Fibroblast of skin of scalp (primary cell): ENCODE data around the gene HBD.

Experiments
- DNase-seq: peaks from one replicate; pipeline ENCODE4 v3.0.0-alpha.2; 2013

The HBD gene

DNA sequence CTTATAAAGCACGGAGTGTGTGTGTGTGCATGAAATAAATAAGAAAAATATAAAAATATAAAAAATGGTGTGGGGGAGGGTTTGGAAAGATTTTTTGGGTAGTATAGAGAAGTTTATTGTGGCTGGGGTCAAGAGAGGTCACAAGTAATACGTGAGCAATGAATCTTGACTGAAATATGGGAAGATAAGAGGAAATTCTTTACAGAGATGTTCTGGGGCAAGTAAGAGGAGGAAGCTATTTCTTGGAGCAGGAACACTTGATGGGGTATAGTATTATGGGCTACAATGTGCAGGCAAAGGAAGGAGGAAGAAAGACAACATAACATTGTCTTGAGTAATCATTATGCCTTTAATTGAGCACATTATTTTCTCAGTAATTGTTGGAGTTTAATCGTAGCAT is 2.1 kb downstream of the HBD start:
- DNase-seq = no peak

DNA sequence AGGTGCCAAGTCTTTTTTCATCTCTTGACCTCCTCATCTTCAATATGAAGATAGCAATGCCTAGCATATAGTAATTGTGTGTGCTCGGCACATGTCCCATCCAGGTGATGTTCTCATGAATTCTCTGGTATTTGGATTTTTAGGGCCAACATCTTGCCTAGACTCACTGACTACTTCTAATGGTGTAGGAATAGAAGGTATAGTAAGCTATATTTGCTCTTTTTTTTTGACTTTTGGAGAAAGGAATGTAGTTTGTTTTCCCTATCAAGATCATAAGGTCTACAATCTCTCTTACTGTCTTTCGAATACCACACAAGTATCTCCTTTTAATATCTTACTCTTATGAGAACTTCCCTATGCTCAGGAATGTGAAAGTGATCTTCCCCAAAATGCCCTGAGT is 3.2 kb downstream of the HBD start:
- no peak for DNase-seq

DNA sequence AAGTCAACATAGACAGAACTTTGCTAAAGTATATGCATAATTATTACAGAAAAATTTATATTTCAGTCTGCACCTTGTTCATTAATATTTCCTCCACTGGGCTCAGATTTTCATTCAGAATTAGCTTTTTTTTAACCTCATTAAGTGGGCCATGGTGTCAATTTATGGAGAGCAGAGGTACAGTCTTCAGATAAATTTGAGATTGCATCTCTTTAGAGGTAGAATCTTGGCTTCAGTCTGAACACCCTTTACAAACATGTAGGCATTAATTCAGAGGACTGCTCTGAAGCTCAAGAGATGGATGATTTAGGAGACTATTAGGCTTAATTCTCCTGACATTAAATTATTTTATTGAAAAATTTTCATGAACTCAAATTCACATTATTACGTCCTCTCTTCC is 4.0 kb downstream of the HBD start:
- DNase-seq = no peak

DNA sequence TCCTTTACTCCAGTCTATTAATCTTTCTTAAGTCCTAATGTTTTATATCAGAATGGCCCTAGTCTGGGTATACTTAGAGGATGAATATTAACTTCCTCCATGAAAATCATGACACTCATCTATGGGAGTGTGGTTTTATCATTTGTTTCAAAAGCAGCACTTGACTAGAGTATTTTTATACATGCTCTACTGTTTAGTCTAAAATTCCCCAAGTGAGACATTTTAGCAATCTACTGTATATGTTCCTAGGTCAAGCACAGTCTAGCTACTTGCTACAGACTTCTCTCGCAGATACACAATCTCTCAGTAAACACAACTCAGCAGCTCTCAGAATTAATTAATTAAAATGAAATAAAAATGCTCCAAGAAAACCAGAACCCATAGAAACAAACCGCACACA is 4.5 kb downstream of the HBD start:
- no peak for DNase-seq

DNA sequence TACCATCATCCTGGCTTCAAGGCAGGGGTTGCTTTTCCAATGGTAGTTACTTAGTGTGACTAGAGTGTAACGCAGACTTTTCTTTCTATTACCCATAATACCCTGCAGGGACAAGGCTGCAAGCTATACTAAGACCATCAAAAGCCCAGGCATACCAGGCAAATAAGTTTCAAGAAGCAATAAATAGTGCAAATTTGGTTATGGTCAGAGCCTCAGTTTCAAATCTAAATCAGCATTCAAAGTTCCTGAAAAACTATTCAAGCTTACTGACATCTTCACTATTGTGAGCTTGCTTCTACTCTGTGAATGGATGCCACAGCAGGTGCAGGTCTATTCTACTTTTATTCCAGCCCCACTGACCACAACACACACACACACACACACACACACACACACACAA is 4.9 kb downstream of the HBD start:
- DNase-seq = no peak

DNA sequence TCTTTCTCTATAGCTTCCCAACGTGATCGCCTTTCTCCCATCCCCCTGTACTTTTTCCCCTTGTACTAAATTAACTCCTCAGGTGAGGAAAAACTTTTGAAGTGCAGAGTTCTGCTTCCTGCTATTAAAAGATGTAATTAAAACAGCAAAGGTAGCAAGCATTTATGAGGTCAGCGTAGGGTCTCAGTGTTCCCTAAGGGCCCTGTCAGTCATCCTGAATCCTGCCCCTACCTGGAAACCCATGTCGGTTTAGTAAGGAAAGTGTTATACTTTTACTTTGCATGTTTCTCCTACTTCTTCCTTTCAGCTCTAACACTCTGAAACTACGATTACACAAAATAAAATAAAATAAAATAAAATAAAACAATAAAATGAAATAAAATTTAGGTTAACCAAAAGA is 6.2 kb downstream of the HBD start:
- no peak for DNase-seq

DNA sequence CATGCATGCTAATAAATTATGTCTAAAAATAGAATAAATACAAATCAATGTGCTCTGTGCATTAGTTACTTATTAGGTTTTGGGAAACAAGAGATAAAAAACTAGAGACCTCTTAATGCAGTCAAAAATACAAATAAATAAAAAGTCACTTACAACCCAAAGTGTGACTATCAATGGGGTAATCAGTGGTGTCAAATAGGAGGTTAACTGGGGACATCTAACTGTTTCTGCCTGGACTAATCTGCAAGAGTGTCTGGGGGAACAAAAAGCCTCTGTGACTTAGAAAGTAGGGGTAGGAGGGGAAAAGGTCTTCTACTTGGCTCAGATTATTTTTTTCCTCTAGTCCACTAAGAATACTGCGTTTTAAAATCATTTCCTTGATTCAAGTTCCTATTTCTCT is 6.6 kb downstream of the HBD start:
- DNase-seq = no peak

DNA sequence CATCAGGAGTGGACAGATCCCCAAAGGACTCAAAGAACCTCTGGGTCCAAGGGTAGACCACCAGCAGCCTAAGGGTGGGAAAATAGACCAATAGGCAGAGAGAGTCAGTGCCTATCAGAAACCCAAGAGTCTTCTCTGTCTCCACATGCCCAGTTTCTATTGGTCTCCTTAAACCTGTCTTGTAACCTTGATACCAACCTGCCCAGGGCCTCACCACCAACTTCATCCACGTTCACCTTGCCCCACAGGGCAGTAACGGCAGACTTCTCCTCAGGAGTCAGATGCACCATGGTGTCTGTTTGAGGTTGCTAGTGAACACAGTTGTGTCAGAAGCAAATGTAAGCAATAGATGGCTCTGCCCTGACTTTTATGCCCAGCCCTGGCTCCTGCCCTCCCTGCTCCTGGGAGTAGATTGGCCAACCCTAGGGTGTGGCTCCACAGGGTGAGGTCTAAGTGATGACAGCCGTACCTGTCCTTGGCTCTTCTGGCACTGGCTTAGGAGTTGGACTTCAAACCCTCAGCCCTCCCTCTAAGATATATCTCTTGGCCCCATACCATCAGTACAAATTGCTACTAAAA is 7.5 kb downstream of the HBD start, which contains the start of gene HBB:
Gene HBB, minus strand, starts transcription at position 340 of the 579 bp plus-strand sequence. Its CDS starts 50 bp downstream, at position 290.
- DNase-seq = no peak

DNA sequence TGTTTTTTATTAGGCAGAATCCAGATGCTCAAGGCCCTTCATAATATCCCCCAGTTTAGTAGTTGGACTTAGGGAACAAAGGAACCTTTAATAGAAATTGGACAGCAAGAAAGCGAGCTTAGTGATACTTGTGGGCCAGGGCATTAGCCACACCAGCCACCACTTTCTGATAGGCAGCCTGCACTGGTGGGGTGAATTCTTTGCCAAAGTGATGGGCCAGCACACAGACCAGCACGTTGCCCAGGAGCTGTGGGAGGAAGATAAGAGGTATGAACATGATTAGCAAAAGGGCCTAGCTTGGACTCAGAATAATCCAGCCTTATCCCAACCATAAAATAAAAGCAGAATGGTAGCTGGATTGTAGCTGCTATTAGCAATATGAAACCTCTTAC is 8.8 kb downstream of the HBD start:
- no peak for DNase-seq

DNA sequence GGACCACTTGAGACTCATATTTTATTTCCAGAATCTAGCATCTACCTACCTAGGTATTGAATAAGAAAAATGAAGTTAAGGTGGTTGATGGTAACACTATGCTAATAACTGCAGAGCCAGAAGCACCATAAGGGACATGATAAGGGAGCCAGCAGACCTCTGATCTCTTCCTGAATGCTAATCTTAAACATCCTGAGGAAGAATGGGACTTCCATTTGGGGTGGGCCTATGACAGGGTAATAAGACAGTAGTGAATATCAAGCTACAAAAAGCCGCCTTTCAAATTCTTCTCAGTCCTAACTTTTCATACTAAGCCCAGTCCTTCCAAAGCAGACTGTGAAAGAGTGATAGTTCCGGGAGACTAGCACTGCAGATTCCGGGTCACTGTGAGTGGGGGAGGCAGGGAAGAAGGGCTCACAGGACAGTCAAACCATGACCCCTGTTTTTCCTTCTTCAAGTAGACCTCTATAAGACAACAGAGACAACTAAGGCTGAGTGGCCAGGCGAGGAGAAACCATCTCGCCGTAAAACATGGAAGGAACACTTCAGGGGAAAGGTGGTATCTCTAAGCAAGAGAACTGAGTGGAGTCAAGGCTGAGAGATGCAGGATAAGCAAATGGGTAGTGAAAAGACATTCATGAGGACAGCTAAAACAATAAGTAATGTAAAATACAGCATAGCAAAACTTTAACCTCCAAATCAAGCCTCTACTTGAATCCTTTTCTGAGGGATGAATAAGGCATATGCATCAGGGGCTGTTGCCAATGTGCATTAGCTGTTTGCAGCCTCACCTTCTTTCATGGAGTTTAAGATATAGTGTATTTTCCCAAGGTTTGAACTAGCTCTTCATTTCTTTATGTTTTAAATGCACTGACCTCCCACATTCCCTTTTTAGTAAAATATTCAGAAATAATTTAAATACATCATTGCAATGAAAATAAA is 9.5 kb downstream of the HBD start:
- DNase-seq = no peak

DNA sequence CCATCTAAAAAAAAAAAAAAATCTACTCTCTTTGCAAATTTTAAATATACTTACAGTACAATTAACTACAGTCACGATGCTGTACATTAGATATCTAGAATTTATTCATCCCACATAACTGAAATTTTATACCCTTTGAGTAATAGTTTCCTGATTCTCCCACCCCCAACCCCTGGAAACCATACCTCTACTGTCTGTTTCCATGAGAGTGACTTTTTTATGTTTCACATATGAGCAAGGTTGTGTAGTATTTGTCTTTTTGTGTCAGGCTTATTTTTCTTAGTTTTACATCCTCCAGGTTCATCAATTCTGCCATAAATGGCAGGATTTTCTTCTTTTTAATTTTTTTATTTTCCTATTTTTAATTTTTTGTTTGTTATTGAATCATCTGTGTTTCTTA is 10.6 kb downstream of the HBD start:
- no peak for DNase-seq

DNA sequence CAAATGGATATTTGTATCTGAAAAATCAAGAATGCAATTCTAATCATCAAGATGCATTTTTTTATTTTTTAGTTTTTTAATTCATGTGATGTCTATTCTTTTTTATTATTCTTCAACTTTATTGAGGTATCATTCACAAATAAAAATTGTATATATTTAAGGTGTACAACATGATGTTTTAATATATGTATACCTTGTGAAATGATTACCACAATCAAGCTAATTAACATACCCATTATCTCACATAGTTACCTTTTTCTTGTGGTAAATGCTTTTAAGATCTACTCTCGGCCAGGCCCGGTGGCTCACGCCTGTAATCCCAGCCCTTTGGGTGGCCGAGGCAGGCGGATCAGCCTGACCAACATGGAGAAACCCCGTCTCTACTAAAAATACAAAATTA is 11.1 kb downstream of the HBD start:
- DNase-seq = no peak

DNA sequence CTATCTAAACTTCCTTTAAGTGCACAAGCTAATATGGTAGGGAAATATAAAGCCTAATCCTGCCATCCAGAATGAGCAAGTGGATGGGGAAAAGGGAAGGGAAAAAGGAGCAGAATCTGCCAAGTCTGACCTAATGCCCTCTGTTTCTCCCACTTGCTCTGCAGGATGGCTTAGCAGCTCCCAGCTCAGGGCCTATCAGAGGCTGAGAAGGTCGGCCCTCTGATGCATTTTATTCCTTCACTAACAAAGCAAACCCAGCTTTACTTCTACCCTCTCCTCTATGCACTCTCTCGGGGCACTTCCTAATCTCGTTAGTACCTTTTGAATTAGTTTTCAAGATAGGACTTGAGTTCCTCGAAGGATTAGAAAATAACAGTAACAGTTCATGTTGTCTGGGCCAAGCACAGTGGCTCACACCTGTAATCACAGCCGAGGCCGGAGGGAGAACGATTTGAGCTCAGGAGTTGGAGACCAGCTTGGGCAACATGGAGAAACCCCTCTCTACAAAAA is 23.9 kb downstream of the HBD start:
- no peak for DNase-seq

DNA sequence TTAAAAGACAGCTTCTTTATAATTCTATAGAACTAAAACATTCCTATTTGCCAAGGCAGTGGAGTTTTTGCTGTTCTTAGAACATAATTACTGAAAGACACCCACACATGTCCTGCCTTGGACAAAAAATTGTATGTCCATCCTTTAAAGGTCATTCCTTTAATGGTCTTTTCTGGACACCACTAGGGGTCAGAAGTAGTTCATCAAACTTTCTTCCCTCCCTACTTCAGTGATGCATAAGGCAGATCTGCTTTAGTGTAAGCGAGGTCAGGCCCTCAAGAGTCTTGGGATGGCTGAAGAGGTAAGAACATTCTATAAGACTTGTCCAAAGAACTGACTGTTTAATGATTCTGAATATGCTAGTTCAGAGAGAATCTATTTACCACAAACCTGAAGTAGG is 29.5 kb downstream of the HBD start:
- peak; percentile 45 for DNase-seq

DNA sequence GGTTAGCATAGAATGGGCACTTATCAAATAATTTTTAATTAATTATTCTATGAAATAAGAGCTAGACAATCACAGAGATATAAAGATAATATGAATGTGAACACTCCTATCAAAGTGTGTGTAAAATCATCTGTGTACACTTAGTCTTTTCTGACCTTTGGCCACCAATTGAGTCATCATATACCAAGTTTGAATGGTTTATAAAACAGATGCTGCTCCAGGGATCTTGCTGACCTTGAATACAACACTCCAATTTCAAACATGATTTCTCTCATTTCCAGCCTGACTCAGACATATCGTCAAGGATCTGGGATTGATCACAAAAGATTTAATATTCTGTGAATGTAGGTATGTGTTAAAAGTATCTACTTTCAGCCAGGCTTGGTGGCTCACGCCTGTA is 30.9 kb downstream of the HBD start:
- no peak for DNase-seq

DNA sequence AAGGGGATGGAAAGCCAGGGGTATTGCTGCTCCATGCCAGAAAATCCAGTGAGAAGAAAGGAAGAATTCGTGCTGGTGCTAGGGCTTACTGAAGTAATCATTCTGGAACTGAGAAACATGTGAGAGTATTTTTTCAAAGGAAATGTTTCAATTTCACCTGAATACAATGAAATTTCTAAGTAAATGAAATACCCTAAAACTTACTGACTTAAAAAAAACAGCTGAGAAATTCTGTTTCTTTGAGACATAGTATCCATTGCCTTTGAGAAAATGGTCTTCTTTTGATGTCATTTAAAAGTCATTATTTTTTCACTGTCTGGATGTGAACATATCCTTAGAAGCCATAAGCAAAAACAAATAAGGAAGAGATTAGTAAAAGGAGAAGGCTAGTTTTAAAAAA is 33.7 kb downstream of the HBD start, which contains the start of gene OR51V1:
Gene OR51V1, minus strand, starts transcription at position 101 of the 400 bp plus-strand sequence. Its CDS starts 0 bp downstream, at position 101.
- DNase-seq = no peak

DNA sequence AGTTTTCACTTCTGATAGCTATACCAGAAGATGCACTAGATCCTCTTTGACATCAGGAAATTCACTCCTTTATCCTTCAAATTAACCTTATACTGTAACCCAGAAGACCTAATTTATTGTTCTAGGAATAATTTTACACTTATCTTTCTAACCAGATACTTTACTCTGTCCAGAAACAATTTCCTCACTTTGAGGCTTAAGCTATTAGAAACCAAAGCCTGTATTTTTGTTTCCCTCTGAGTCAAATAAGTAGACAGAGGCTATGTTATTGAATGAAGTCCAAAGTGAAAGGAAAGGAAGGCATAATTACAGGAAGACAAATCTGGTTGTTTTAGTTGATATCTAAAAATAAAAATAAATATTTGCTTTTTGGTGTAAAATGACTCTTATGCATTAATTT is 36.0 kb downstream of the HBD start:
- DNase-seq = no peak

DNA sequence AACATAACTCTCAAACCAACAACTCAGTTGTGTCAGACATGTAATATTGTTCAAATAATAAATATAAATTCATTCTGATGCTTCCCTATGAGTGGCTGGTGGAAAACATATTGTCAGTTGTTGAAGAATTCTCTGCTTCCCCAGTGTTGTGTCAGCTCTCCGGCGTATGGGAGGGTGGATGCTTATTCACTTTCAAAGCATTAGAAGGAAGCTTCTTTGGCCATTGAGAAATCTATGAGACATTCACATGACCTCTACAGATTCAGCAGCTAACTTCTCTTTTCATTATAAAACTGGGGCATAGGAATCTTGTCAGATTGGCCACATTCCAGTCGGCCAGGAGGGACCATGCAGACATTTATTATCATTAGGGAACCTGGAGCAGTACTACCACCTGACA is 36.7 kb downstream of the HBD start:
- DNase-seq = no peak

DNA sequence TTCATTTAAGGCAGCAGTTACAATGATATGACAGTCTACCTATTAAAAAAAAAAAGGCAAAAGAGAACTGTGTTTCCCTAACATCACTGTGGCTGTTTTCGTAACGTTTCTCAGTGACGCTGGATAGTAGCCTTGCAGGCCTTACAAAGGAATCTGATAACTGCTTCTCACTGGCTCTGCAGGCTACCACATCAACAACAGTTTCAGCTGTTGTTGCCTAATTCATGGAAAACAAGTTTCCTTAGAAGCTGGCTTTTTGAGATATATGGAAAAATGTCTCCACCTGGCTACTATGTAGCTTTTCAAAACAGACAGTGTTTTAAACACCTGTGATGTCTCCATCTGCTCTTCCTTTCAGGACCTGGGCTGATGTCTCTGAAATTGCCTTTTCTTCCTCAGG is 37.6 kb downstream of the HBD start:
- DNase-seq = no peak

DNA sequence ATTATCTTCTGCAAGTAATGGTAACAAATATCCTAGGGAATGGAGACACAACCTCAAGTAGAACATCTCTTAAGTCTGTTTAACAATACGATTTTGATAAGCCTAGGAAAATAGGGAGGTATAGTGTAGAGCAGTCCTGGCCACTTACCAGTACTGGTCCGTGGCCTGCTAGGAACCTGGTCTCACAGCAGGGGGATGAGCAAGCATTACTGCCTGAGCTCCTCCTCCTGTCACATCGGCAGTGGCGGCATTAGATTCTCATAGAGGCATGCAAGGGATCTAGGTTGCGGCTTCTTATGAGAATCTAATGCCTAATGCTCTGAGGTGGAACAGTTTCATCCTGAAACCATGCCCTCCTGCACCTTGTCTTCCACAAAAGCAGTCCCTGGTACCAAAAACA is 38.2 kb downstream of the HBD start:
- DNase-seq = no peak

DNA sequence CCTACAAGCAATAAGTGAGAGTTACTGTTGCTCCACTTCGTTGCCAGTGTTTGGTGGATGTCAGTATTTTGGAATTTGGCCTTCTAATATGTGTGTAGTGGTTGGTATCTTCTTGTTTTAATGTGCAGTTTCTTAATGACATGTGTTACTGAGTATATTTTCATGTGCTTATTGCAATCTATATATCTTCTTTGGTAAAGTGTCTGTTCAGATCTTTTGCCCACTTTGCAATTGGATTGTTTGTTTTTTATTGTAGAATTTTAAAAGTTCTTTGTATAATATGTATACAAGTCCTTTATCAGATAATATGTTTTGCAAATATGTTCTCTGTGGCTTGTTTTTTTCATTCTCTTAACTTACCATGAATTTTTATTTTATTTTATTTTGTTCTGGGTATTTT is 41.5 kb downstream of the HBD start:
- DNase-seq = no peak

DNA sequence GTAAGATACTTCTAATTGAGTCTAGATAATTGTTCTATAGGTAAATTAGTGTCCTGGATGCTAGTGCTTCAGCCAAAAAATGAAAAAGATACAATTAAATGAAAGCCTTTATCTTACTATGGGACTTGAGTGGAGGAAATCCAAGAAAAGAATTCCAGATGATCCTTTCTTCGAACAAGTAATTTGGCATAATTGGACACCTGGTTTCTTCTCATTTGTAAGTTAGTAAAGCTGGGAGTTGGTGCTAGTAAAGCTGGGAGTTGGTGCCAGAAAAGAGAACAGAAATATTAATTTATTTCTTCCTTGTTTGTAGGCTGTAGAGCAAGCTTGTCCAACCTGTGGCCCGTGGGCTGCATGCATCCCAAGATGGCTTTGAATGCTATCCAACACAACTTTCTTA is 46.1 kb downstream of the HBD start:
- DNase-seq = no peak
